WTC11 (cell line): ENCODE data around the gene TMEM158. TPM values are rescaled to one million over a fixed set of nuclear protein-coding genes. Genes with fewer than 3 reads are reported as not detected.

Experiments
- ATAC-seq: fragments of 200-7000 bp; cut with Tn5 transposase; 2 replicates; pipeline ENCODE4 v1.10.0; 2021; ENCODE audit warnings: mild to moderate bottlenecking, moderate library complexity
- CTCF ChIA-PET: fragments of 300-600 bp; sonication (Branson Sonifier 250); formaldehyde crosslinking; loops from one replicate; lab custom pipeline; 2021; ENCODE audit warnings: antibody characterized with exemption; lab: Charles Lee
- POLR2A ChIA-PET: fragments of 350-600 bp; sonication (Branson Sonifier 250); formaldehyde crosslinking; loops from one replicate; lab custom pipeline; 2021; ENCODE audit warnings: antibody characterized with exemption; lab: Charles Lee
- DNase-seq: peaks from one replicate; pipeline ENCODE4 v3.0.0; 2021; ENCODE audit warnings: low spot score
- H3K27ac Mint-ChIP-seq: 2 replicates; pipeline ENCODE4 v1.8.0; 2021; ENCODE audit warnings: mixed read lengths
- H3K27me3 Mint-ChIP-seq: 2 replicates; pipeline ENCODE4 v1.8.0; 2021; ENCODE audit warnings: low read depth, mild to moderate bottlenecking, moderate library complexity, mixed read lengths
- H3K36me3 Mint-ChIP-seq: 2 replicates; pipeline ENCODE4 v1.8.0; 2021; ENCODE audit warnings: mixed read lengths
- H3K4me1 Mint-ChIP-seq: 2 replicates; pipeline ENCODE4 v1.8.0; 2022; ENCODE audit warnings: mixed read lengths
- H3K4me3 Mint-ChIP-seq: 2 replicates; pipeline ENCODE4 v1.8.0; 2021; ENCODE audit warnings: mild to moderate bottlenecking, moderate library complexity, mixed read lengths
- H3K9me3 Mint-ChIP-seq: 2 replicates; pipeline ENCODE4 v1.8.0; 2021; ENCODE audit warnings: mixed read lengths
- CBFB ChIP-seq: sonication (generic); formaldehyde crosslinking; IDR thresholded peaks from 2 replicates; pipeline ENCODE4 v1.8.1; 2022; ENCODE audit warnings: mild to moderate bottlenecking, low read depth, missing genetic modification reagents
- CDX4 ChIP-seq: fragments of 250-450 bp; sonication (Bioruptor Pico); IDR thresholded peaks from 2 replicates; pipeline ENCODE4 v1.9.0; 2021; ENCODE audit warnings: moderate library complexity, mild to moderate bottlenecking, inconsistent platforms, borderline replicate concordance
- ERG ChIP-seq: fragments of 250-450 bp; sonication (Bioruptor Pico); IDR thresholded peaks from 2 replicates; pipeline ENCODE4 v1.8.0; 2021; ENCODE audit warnings: mild to moderate bottlenecking
- FOXP1 ChIP-seq: sonication (generic); formaldehyde crosslinking; IDR thresholded peaks from 2 replicates; pipeline ENCODE4 v1.8.0; 2022; ENCODE audit warnings: missing genetic modification reagents, mild to moderate bottlenecking, moderate library complexity, borderline replicate concordance
- FOXP4 ChIP-seq: sonication (generic); formaldehyde crosslinking; IDR thresholded peaks from 2 replicates; pipeline ENCODE4 v1.8.0; 2022; ENCODE audit warnings: mild to moderate bottlenecking, missing genetic modification reagents
- GABPB1 ChIP-seq: sonication (generic); formaldehyde crosslinking; IDR thresholded peaks from 2 replicates; pipeline ENCODE4 v1.8.1; 2023; ENCODE audit warnings: mild to moderate bottlenecking, missing genetic modification reagents
- MAX ChIP-seq: sonication (generic); formaldehyde crosslinking; IDR thresholded peaks from 2 replicates; pipeline ENCODE4 v1.8.0; 2022; ENCODE audit warnings: mild to moderate bottlenecking, missing genetic modification reagents
- MLX ChIP-seq: sonication (generic); formaldehyde crosslinking; IDR thresholded peaks from 2 replicates; pipeline ENCODE4 v1.8.1; 2023; ENCODE audit warnings: mild to moderate bottlenecking, missing genetic modification reagents, moderate library complexity
- NFATC4 ChIP-seq: fragments of 250-450 bp; sonication (Bioruptor Pico); IDR thresholded peaks from 2 replicates; pipeline ENCODE4 v1.9.0; 2021; ENCODE audit warnings: mild to moderate bottlenecking
- NFE2L1 ChIP-seq: sonication (generic); formaldehyde crosslinking; IDR thresholded peaks from 2 replicates; pipeline ENCODE4 v1.8.1; 2023; ENCODE audit warnings: missing genetic modification reagents
- NR1H2 ChIP-seq: sonication (generic); formaldehyde crosslinking; IDR thresholded peaks from 2 replicates; pipeline ENCODE4 v1.9.0; 2021; ENCODE audit warnings: mild to moderate bottlenecking, moderate library complexity, missing genetic modification reagents
- SOX15 ChIP-seq: fragments of 250-450 bp; sonication (Bioruptor Pico); IDR thresholded peaks from 2 replicates; pipeline ENCODE4 v1.9.0; 2021; ENCODE audit warnings: mild to moderate bottlenecking
- TEAD1 ChIP-seq: sonication (generic); formaldehyde crosslinking; IDR thresholded peaks from 2 replicates; pipeline ENCODE4 v1.8.0; 2022; ENCODE audit warnings: mild to moderate bottlenecking, missing genetic modification reagents
- TEAD4 ChIP-seq: sonication (generic); formaldehyde crosslinking; IDR thresholded peaks from 2 replicates; pipeline ENCODE4 v1.8.0; 2022; ENCODE audit warnings: mild to moderate bottlenecking, missing genetic modification reagents
- TP53 ChIP-seq: sonication (generic); formaldehyde crosslinking; IDR thresholded peaks from 2 replicates; pipeline ENCODE4 v1.8.1; 2023; ENCODE audit warnings: mild to moderate bottlenecking, missing genetic modification reagents
- ZBTB21 ChIP-seq: sonication (generic); formaldehyde crosslinking; IDR thresholded peaks from 2 replicates; pipeline ENCODE4 v1.8.1; 2023; ENCODE audit warnings: mild to moderate bottlenecking, missing genetic modification reagents, borderline replicate concordance
- ZMAT4 ChIP-seq: fragments of 250-450 bp; sonication (Bioruptor Pico); IDR thresholded peaks from 2 replicates; pipeline ENCODE4 v1.9.0; 2021; ENCODE audit warnings: mild to moderate bottlenecking
- ZNF121 ChIP-seq: sonication (generic); formaldehyde crosslinking; IDR thresholded peaks from 2 replicates; pipeline ENCODE4 v1.8.0; 2023; ENCODE audit warnings: missing genetic modification reagents
- ZNF232 ChIP-seq: sonication (generic); formaldehyde crosslinking; IDR thresholded peaks from 2 replicates; pipeline ENCODE4 v1.8.0; 2022; ENCODE audit warnings: mild to moderate bottlenecking, missing genetic modification reagents
- ZNF532 ChIP-seq: fragments of 250-450 bp; sonication (Bioruptor Pico); IDR thresholded peaks from 2 replicates; pipeline ENCODE4 v1.9.0; 2021; ENCODE audit warnings: mild to moderate bottlenecking, borderline replicate concordance
- total RNA-seq: library from RNA; stranded (reverse); gene quantifications from 3 replicates; pipeline ENCODE4 v1.2.3, GENCODE V29; 2021

Gene TMEM158
- total RNA-seq, 1 experiment from 2014 or later, result 17.9 TPM

GRCh38 chr3:45183872-45184262, 42.2 kb downstream of the TMEM158 start:
- peaks cover 18% of the 10 kb centered on the region for H3K4me1 Mint-ChIP-seq
- H3K36me3 Mint-ChIP-seq, result no peaks in the 10 kb centered on the region
- H3K27me3 Mint-ChIP-seq, result no peaks in the 10 kb centered on the region; the same call in 1 of the 2 replicates
- CTCF ChIA-PET, result interaction anchor here (0.6 to 2.8 kb wide), 6 partner anchors 27 to 564 kb away, joined by 3 to 9 read pairs (median 4); no protein-coding TSS in a partner anchor
- TF ChIP-seq NR1H2 (CRISPR knock-in tag) (no peak), CDX4 (CRISPR knock-in tag) (no peak), ZBTB21 (CRISPR knock-in tag) (no peak), TP53 (no peak), GABPB1 (CRISPR knock-in tag) (no peak)
- POLR2A ChIA-PET, result no interaction called here
- DNase-seq, result no peak
- no peak overlapping the region for H3K27ac Mint-ChIP-seq
- no peaks in the 10 kb centered on the region for H3K9me3 Mint-ChIP-seq
- no peak overlapping the region for H3K4me3 Mint-ChIP-seq
- ATAC-seq, result no peak

GRCh38 chr3:45182915-45183871, 42.9 kb downstream of the TMEM158 start:
- ATAC-seq, result peak; percentile 71
- TF ChIP-seq TEAD1 (no peak), ZNF232 (CRISPR knock-in tag) (no peak), NFE2L1 (CRISPR knock-in tag) (peak; percentile 94), TEAD4 (CRISPR knock-in tag) (no peak), ZNF532 (CRISPR knock-in tag) (no peak), NFATC4 (no peak), ZMAT4 (CRISPR knock-in tag) (no peak), MAX (CRISPR knock-in tag) (0 out of 2 replicates have a peak, but pooled peaks have one; percentile 42), ZNF121 (CRISPR knock-in tag) (no peak), ERG (CRISPR knock-in tag) (no peak), FOXP4 (no peak), FOXP1 (CRISPR knock-in tag) (no peak), SOX15 (no peak), CBFB (CRISPR knock-in tag) (no peak), MLX (CRISPR knock-in tag) (no peak)
- TF ChIP-seq, all 79 proteins: peak for 2
- H3K27ac Mint-ChIP-seq, result peak overlapping the region; percentile 86
- H3K36me3 Mint-ChIP-seq, result no peaks in the 10 kb centered on the region
- H3K9me3 Mint-ChIP-seq, result no peaks in the 10 kb centered on the region
- no peak overlapping the region for H3K4me3 Mint-ChIP-seq
- POLR2A ChIA-PET, result no interaction called here
- CTCF ChIA-PET, result interaction anchor here (0.6 to 2.8 kb wide), 3 partner anchors 27 to 565 kb away, joined by 4 to 9 read pairs (median 5); no protein-coding TSS in a partner anchor
- peak; percentile 19 for DNase-seq
- peaks cover 18% of the 10 kb centered on the region for H3K4me1 Mint-ChIP-seq
- no peaks in the 10 kb centered on the region; the same call in 1 of the 2 replicates for H3K27me3 Mint-ChIP-seq
